H7 (cell line): ENCODE results near the gene BEST4. TPM values are rescaled to one million over a fixed set of nuclear protein-coding genes. Genes with fewer than 3 reads are reported as not detected.
"Not testable (repeated sequence)": the region's sequence is repeated elsewhere in the genome, so short reads cannot be mapped to it uniquely, and the experiment has no call there.

Source experiments
- DNase-seq: peaks from one replicate; pipeline ENCODE4 v3.0.0; 2012
- H3K27me3 ChIP-seq: 2 replicates; pipeline ENCODE4 v1.6.0; 2011; ENCODE audit warnings: mild to moderate bottlenecking, low read length; ENCODE audit not compliant: control insufficient read depth, insufficient read depth
- H3K36me3 ChIP-seq: replicated peaks from 2 replicates; pipeline ENCODE4 v1.5.1; 2011; ENCODE audit warnings: low read length; ENCODE audit not compliant: control insufficient read depth, insufficient read depth
- H3K4me3 ChIP-seq: 2 replicates; pipeline ENCODE4 v1.5.1; 2011; ENCODE audit warnings: low read depth, mild to moderate bottlenecking, control low read depth, low read length, moderate library complexity; ENCODE audit not compliant: insufficient read depth
- total RNA-seq: library from RNA; depleted of rRNA; stranded (reverse); fragments of >200 nt; shearing (Covaris generic); gene quantifications from 2 replicates; pipeline ENCODE4 v1.2.3, GENCODE V29; 2014; rRNA removed

BEST4 gene
- 0.80 and 1.4 TPM in 2 replicates for total RNA-seq

GRCh38 chr1:44788120-44788860, at the start of gene BEST4:
TSS of gene BEST4 (minus strand) at chr1:44788170. CDS start at chr1:44787705, 465 bp downstream.
- DNase-seq = no peak
- no peak within 1 kb of the TSS for H3K4me3 ChIP-seq
- H3K27me3 ChIP-seq = peaks cover 23% of the 10 kb centered on the region
- no peaks in the 10 kb centered on the region for H3K36me3 ChIP-seq

GRCh38 chr1:44835738-44836675, 48.0 kb upstream of the BEST4 start:
- Histone ChIP-seq H3K4me3 (no peak overlapping the region), H3K27me3 (no peaks in the 10 kb centered on the region), H3K36me3 (no peaks in the 10 kb centered on the region)
- DNase-seq = peak; percentile 89

- DNase-seq = no peak
- no peaks in the 10 kb centered on the region for H3K36me3 ChIP-seq
- no peak overlapping the region for H3K4me3 ChIP-seq
- H3K27me3 ChIP-seq = no peaks in the 10 kb centered on the region
Observed at GRCh38 chr1:44834328-44834727, 46.4 kb upstream of the BEST4 start.

GRCh38 chr1:44832056-44832705, 44.2 kb upstream of the BEST4 start:
- Histone ChIP-seq H3K27me3 (no peaks in the 10 kb centered on the region), H3K36me3 (no peaks in the 10 kb centered on the region), H3K4me3 (no peak overlapping the region)
- DNase-seq = peak; percentile 66

- Histone ChIP-seq H3K4me3 (no peak overlapping the region), H3K36me3 (no peaks in the 10 kb centered on the region), H3K27me3 (no peaks in the 10 kb centered on the region)
- DNase-seq = peak; percentile 57
Observed at GRCh38 chr1:44831516-44831915, 43.5 kb upstream of the BEST4 start.

GRCh38 chr1:44830900-44831304, 42.9 kb upstream of the BEST4 start:
- peak; percentile 59 for DNase-seq
- H3K27me3 ChIP-seq = no peaks in the 10 kb centered on the region
- H3K4me3 ChIP-seq = no peak overlapping the region
- no peaks in the 10 kb centered on the region for H3K36me3 ChIP-seq

- Histone ChIP-seq H3K4me3 (no peak overlapping the region), H3K36me3 (no peaks in the 10 kb centered on the region), H3K27me3 (no peaks in the 10 kb centered on the region)
- DNase-seq = no peak
Observed at GRCh38 chr1:44829506-44830384, 41.8 kb upstream of the BEST4 start.

- H3K27me3 ChIP-seq = no peaks in the 10 kb centered on the region
- H3K4me3 ChIP-seq = no peak overlapping the region
- peak; percentile 25 for DNase-seq
- H3K36me3 ChIP-seq = no peaks in the 10 kb centered on the region
Observed at GRCh38 chr1:44828841-44829440, 41.0 kb upstream of the BEST4 start.

GRCh38 chr1:44828003-44828651, 40.2 kb upstream of the BEST4 start:
- Histone ChIP-seq H3K4me3 (no peak overlapping the region), H3K27me3 (no peaks in the 10 kb centered on the region), H3K36me3 (no peaks in the 10 kb centered on the region)
- DNase-seq = peak; percentile 66

- H3K36me3 ChIP-seq = no peaks in the 10 kb centered on the region
- H3K4me3 ChIP-seq = no peak overlapping the region
- peak; percentile 88 for DNase-seq
- no peaks in the 10 kb centered on the region for H3K27me3 ChIP-seq
Observed at GRCh38 chr1:44827197-44828002, 39.4 kb upstream of the BEST4 start.

- Histone ChIP-seq H3K27me3 (no peaks in the 10 kb centered on the region), H3K4me3 (no peak overlapping the region), H3K36me3 (no peaks in the 10 kb centered on the region)
- DNase-seq = peak; percentile 61
Observed at GRCh38 chr1:44826375-44827196, 38.6 kb upstream of the BEST4 start.

- not testable (repeated sequence) for DNase-seq, H3K36me3 ChIP-seq, H3K4me3 ChIP-seq, H3K27me3 ChIP-seq
Observed at GRCh38 chr1:44824392-44824791, 36.4 kb upstream of the BEST4 start.
